ENCODE data around the gene USP47. TPM values are rescaled to one million over a fixed set of nuclear protein-coding genes. Genes with fewer than 3 reads are reported as not detected.
A peak's percentile ranks its signal among the peaks of the same experiment; 100 is the strongest.

Gene USP47
- total and polyA plus RNA-seq, 2 of the 8 experiments (the other 6 are each of a cell fraction or from before 2014, with no cell fraction given) = 4.2 to 21.3 TPM

- CTCF ChIA-PET (ENCODE audit: partially characterized antibody) = interaction anchor here (0.6 to 3.4 kb wide), 39 partner anchors 9 to 871 kb away, joined by 3 to 24 read pairs (median 4); no protein-coding TSS in a partner anchor
- WGBS, 2 experiments (ENCODE audit: extremely low coverage in 1 of 2, insufficient coverage in 1 of 2, insufficient read length in 1 of 2, insufficient replicate concordance in 2 of 2, low coverage in 1 of 2, low lambda C conversion rate in 2 of 2, missing lambda C conversion rate in 1 of 2) = 35% methylated on average over 5 of the region's 5 CpGs; no CpG with 5 or more reads in 1 of the 2 experiments
- FAIRE-seq = peak; percentile 84
Observed at GRCh38 chr11:11798586-11799438, 43.0 kb upstream of the USP47 start.

More at GRCh38 chr11:11798586-11799438, 43.0 kb upstream of the USP47 start:
- TF ChIP-seq CBX5 (IDR thresholded peaks at IDR 0.05; ENCODE audit: low read depth, low read length) = no peak
- TF ChIP-seq SIN3A (conservative IDR thresholded peaks at IDR 0.05 in 1 of 2, IDR thresholded peaks at IDR 0.05 in 1 of 2; ENCODE audit: low read depth in 1 of 2, low read length in 2 of 2) = no peak
- peak; percentile 81 to 88 for TF ChIP-seq RAD21 (IDR thresholded peaks at IDR 0.05 in 1 of 2, conservative IDR thresholded peaks at IDR 0.05 in 1 of 2; ENCODE audit: low read depth in 2 of 2, low read length in 2 of 2)
- no peak for TF ChIP-seq SUZ12 (IDR thresholded peaks at IDR 0.05; ENCODE audit: low read length)
- no peak for TF ChIP-seq JUND (IDR thresholded peaks at IDR 0.05; ENCODE audit: low read length)
- peak; percentile 60 to 91 (median 89) for TF ChIP-seq CTCF (IDR thresholded peaks at IDR 0.05; ENCODE audit: control extremely low read depth in 1 of 3, insufficient read depth in 1 of 3, low read depth in 1 of 3, low read length in 3 of 3)
- Histone ChIP-seq H2BK20ac (ENCODE audit: low read length) (no peak overlapping the region), H3K56ac (replicated peaks; ENCODE audit: insufficient read length, low read depth, low read length) (no peak overlapping the region), H3K27ac (ENCODE audit: low read depth, low read length) (no peak overlapping the region), H3K18ac (ENCODE audit: extremely low read depth, low read length) (no peak overlapping the region), H2BK15ac (ENCODE audit: low read length) (no peak overlapping the region), H3K79me2 (ENCODE audit: control insufficient read depth in 1 of 2, insufficient read depth in 2 of 2, low read length in 2 of 2) (no peaks in the 10 kb centered on the region), H3K4ac (replicated peaks; ENCODE audit: insufficient read length, low read depth, low read length) (no peak overlapping the region), H3K36me3 (ENCODE audit: control insufficient read depth in 2 of 4, insufficient read depth in 4 of 4, low read length in 3 of 4) (no peaks in the 10 kb centered on the region), H3K27me3 (replicated peaks in 1 of 4; ENCODE audit: control insufficient read depth in 3 of 4, extremely low read depth in 1 of 4, insufficient read depth in 3 of 4, low read length in 3 of 4) (no peaks in the 10 kb centered on the region; a peak in 1 of 7 replicates), H2AK5ac (ENCODE audit: low read depth, low read length) (no peak overlapping the region), H4K5ac (ENCODE audit: insufficient read length, low read depth, low read length) (no peak overlapping the region), H2AFZ (ENCODE audit: low read length) (no peak overlapping the region), H4K91ac (replicated peaks; ENCODE audit: insufficient read length, low read length) (no peak overlapping the region), H4K20me1 (replicated peaks in 1 of 2; ENCODE audit: control insufficient read depth in 1 of 2, insufficient read depth in 2 of 2, low read length in 2 of 2) (no peaks in the 10 kb centered on the region), H4K8ac (ENCODE audit: extremely low read depth, insufficient read depth, low read length) (no peak overlapping the region), H3K9me3 (ENCODE audit: insufficient read depth in 2 of 2, low read depth in 1 of 2, low read length in 1 of 2) (no peaks in the 10 kb centered on the region), H2BK120ac (replicated peaks; ENCODE audit: low read depth, low read length) (no peak overlapping the region), H3K14ac (ENCODE audit: insufficient read length) (no peak overlapping the region), H3K4me3 (ENCODE audit: extremely low read depth in 1 of 4, insufficient read depth in 2 of 4, low read depth in 3 of 4, low read length in 4 of 4) (no peak overlapping the region), H3K23me2 (ENCODE audit: low read depth, low read length) (no peaks in the 10 kb centered on the region), H2BK5ac (ENCODE audit: low read depth, low read length) (no peak overlapping the region), H3K9ac (replicated peaks in 1 of 4; ENCODE audit: extremely low read depth in 1 of 4, low read depth in 3 of 4, low read length in 3 of 4) (no peak overlapping the region), H3K4me1 (replicated peaks in 1 of 4; ENCODE audit: control insufficient read depth in 3 of 4, insufficient read depth in 4 of 4, low read length in 3 of 4) (no peaks in the 10 kb centered on the region), H3K4me2 (ENCODE audit: insufficient read depth in 1 of 2, low read depth in 2 of 2, low read length in 2 of 2) (no peak overlapping the region), H3K23ac (ENCODE audit: insufficient read length) (no peak overlapping the region), H2BK12ac (ENCODE audit: low read depth, low read length) (no peak overlapping the region), H3K79me1 (ENCODE audit: low read depth, low read length) (no peaks in the 10 kb centered on the region)
- peak in 1 of 2 experiments; percentile 89 for DNase-seq (ENCODE audit: low read depth in 1 of 2, low spot score in 2 of 2)
- POLR2A ChIA-PET (ENCODE audit: partially characterized antibody) = no interaction called here
